GM23338 (cell line): ENCODE results near the gene TMIGD3. TPM values are rescaled to one million over a fixed set of nuclear protein-coding genes. Genes with fewer than 3 reads are reported as not detected.

ENCODE experiments used
- ATAC-seq: fragments of 200-7000 bp; cut with Tn5 transposase; 3 replicates; pipeline ENCODE4 v1.9.1; 2020
- DNase-seq: peaks from one replicate; pipeline ENCODE4 v3.0.0-alpha.2; 2015; ENCODE audit warnings: low spot score
- H2AFZ ChIP-seq: fragments of 200-600 bp; sonication (generic); 2 replicates; pipeline ENCODE4 v1.8.0; 2016; ENCODE audit warnings: antibody characterized with exemption, mild to moderate bottlenecking, moderate library complexity
- H3F3A ChIP-seq: fragments of 200-600 bp; sonication (generic); replicated peaks from 2 replicates; pipeline ENCODE4 v1.8.0; 2017; ENCODE audit warnings: antibody characterized with exemption, mixed run types, low read depth
- H3K27ac ChIP-seq: fragments of 200-600 bp; sonication (generic); 2 replicates; pipeline ENCODE4 v1.6.1; 2016; ENCODE audit warnings: low read depth
- H3K27me3 ChIP-seq: fragments of 200-600 bp; sonication (generic); 2 replicates; pipeline ENCODE4 v1.8.0; 2016; ENCODE audit warnings: mild to moderate bottlenecking, mixed run types, moderate library complexity; ENCODE audit not compliant: insufficient read depth
- H3K36me3 ChIP-seq: fragments of 200-600 bp; sonication (generic); 2 replicates; pipeline ENCODE4 v1.8.0; 2016; ENCODE audit warnings: mild to moderate bottlenecking; ENCODE audit not compliant: insufficient read depth
- H3K4me1 ChIP-seq: fragments of 200-600 bp; sonication (generic); 2 replicates; pipeline ENCODE4 v1.8.0; 2016; ENCODE audit warnings: mild to moderate bottlenecking, moderate library complexity; ENCODE audit not compliant: insufficient read depth
- H3K4me2 ChIP-seq: fragments of 200-600 bp; sonication (generic); 2 replicates; pipeline ENCODE4 v1.7.1; 2017; ENCODE audit warnings: mixed run types
- H3K4me3 ChIP-seq: fragments of 200-600 bp; sonication (generic); 2 replicates; pipeline ENCODE4 v1.6.1; 2016; ENCODE audit warnings: mixed run types
- H3K79me2 ChIP-seq: fragments of 200-600 bp; sonication (generic); replicated peaks from 2 replicates; pipeline ENCODE4 v1.8.0; 2017; ENCODE audit warnings: mild to moderate bottlenecking; ENCODE audit not compliant: insufficient read depth
- H3K9me2 ChIP-seq: fragments of 200-600 bp; sonication (generic); 2 replicates; pipeline ENCODE4 v1.8.0; 2017; ENCODE audit not compliant: insufficient read depth
- H4K20me1 ChIP-seq: fragments of 200-600 bp; sonication (generic); replicated peaks from 2 replicates; pipeline ENCODE4 v1.8.0; 2017; ENCODE audit warnings: mild to moderate bottlenecking; ENCODE audit not compliant: insufficient read depth
- H3K27ac Mint-ChIP-seq: 2 replicates; pipeline ENCODE4 v1.8.0; 2020; ENCODE audit warnings: inconsistent platforms, mild to moderate bottlenecking, moderate library complexity, mixed read lengths
- H3K27me3 Mint-ChIP-seq: 3 replicates; pipeline ENCODE4 v1.8.0; 2022; ENCODE audit warnings: low read depth, mild to moderate bottlenecking, moderate library complexity, mixed read lengths, inconsistent platforms; ENCODE audit not compliant: insufficient read depth, poor library complexity
- H3K36me3 Mint-ChIP-seq: 3 replicates; pipeline ENCODE4 v1.8.0; 2021; ENCODE audit warnings: low read depth, mild to moderate bottlenecking, inconsistent platforms, moderate library complexity, mixed read lengths
- H3K4me1 Mint-ChIP-seq: 3 replicates; pipeline ENCODE4 v1.8.0; 2020; ENCODE audit warnings: mild to moderate bottlenecking, inconsistent platforms, mixed read lengths
- H3K4me3 Mint-ChIP-seq: 3 replicates; pipeline ENCODE4 v1.8.0; 2021; ENCODE audit warnings: moderate library complexity, mild to moderate bottlenecking, inconsistent platforms, mixed read lengths
- H3K9me3 Mint-ChIP-seq: 3 replicates; pipeline ENCODE4 v1.8.0; 2020; ENCODE audit warnings: moderate library complexity, mild to moderate bottlenecking, inconsistent platforms, mixed read lengths
- CREB1 ChIP-seq: fragments of 250-450 bp; sonication (Bioruptor Pico); IDR thresholded peaks from 2 replicates; pipeline ENCODE4 v1.5.0; 2020; ENCODE audit warnings: low read depth, mild to moderate bottlenecking, moderate library complexity
- EZH2 ChIP-seq: fragments of 200-600 bp; sonication (generic); IDR thresholded peaks from one replicate; pipeline ENCODE4 v1.8.0; 2017; ENCODE audit warnings: antibody characterized with exemption, mild to moderate bottlenecking, low read depth; ENCODE audit not compliant: unreplicated experiment
- EZH2phosphoT487 ChIP-seq: fragments of 200-600 bp; sonication (generic); IDR thresholded peaks from one replicate; pipeline ENCODE4 v1.8.1; 2018; ENCODE audit warnings: antibody characterized with exemption; ENCODE audit not compliant: unreplicated experiment
- POLR2AphosphoS5 ChIP-seq: IDR thresholded peaks from 2 replicates; pipeline ENCODE4 v1.6.1; 2016; ENCODE audit warnings: antibody characterized with exemption, low read depth
- STAT1 ChIP-seq: IDR thresholded peaks from one replicate; pipeline ENCODE4 v1.6.1; 2016; ENCODE audit warnings: antibody characterized with exemption; ENCODE audit not compliant: unreplicated experiment
- ZNF331 ChIP-seq: fragments of 250-450 bp; sonication (Bioruptor Pico); IDR thresholded peaks from 2 replicates; pipeline ENCODE4 v1.5.0; 2020; ENCODE audit warnings: low read depth, mild to moderate bottlenecking, moderate library complexity
- polyA plus RNA-seq: library from polyadenylated mRNA; unstranded; fragments of >200 nt; fragmentation: Nextera tagmentation; extraction: Ambion mirVana; gene quantifications from 2 replicates; pipeline ENCODE4 v1.2.1, GENCODE V29; 2016
- total RNA-seq: library from RNA; depleted of rRNA; stranded (reverse); fragments of >200 nt; shearing (Covaris generic); gene quantifications from 2 replicates; pipeline ENCODE4 v1.2.3, GENCODE V29; 2014
- TF ChIP-seq, protein P1 (sequence below): fragments of 250-450 bp; sonication (Bioruptor Pico); IDR thresholded peaks from 2 replicates; pipeline ENCODE4 v1.5.0; 2020; ENCODE audit warnings: mild to moderate bottlenecking, moderate library complexity
- TF ChIP-seq, protein P2 (sequence below), 2 experiments: fragments of 200-600 bp in 1 of 2; sonication (generic) in 1 of 2; conservative IDR thresholded peaks; 2 replicates each; pipeline versions ENCODE4 v1.5.1 to v1.6.1; 2016 to 2017; ENCODE audit warnings: antibody characterized with exemption in 2 of 2, low read depth in 2 of 2, mild to moderate bottlenecking in 2 of 2, moderate library complexity in 1 of 2
- TF ChIP-seq, protein P3 (sequence below): IDR thresholded peaks from 2 replicates; pipeline ENCODE4 v1.6.1; 2016; ENCODE audit warnings: antibody characterized with exemption

Gene TMIGD3
- total and polyA plus RNA-seq, 2 experiments from 2014 or later = not detected

DNA sequence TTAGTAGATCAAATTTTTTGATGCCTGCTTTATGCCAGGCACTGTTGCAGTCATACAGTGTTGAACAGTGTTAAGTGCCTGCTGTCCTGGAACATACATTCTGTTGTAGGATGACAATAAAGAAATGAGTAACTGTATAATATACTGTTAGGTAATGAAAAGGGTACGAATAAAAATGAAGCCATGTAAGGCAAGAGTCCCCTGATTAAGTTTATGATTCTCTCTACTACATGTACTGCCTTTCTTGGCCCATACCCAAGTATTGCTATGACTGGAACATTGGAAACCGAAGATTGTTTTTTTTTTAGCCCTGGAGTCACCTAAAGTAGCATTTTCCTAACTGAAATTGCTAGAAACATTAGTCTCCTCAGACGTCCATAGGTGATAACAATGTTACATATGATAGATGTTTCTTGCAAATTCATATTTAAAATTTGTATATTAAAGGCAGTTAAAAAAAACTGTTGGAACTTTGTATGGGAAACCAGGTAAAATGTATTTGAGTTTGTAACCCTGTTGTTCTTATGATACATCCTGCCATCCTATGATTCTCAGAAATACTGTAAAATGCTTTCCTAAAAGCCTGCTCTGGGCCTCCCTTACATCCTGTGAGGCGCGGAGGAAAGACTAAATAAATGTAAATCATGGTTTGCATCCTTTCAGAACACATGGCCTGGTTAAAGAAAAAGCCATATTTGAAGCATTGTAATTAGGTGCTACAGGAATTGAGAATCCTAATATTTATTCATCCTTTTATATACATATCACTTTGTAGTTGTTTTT, 48.4 kb downstream of the TMIGD3 start (continued):
- TF ChIP-seq, protein P1, sequence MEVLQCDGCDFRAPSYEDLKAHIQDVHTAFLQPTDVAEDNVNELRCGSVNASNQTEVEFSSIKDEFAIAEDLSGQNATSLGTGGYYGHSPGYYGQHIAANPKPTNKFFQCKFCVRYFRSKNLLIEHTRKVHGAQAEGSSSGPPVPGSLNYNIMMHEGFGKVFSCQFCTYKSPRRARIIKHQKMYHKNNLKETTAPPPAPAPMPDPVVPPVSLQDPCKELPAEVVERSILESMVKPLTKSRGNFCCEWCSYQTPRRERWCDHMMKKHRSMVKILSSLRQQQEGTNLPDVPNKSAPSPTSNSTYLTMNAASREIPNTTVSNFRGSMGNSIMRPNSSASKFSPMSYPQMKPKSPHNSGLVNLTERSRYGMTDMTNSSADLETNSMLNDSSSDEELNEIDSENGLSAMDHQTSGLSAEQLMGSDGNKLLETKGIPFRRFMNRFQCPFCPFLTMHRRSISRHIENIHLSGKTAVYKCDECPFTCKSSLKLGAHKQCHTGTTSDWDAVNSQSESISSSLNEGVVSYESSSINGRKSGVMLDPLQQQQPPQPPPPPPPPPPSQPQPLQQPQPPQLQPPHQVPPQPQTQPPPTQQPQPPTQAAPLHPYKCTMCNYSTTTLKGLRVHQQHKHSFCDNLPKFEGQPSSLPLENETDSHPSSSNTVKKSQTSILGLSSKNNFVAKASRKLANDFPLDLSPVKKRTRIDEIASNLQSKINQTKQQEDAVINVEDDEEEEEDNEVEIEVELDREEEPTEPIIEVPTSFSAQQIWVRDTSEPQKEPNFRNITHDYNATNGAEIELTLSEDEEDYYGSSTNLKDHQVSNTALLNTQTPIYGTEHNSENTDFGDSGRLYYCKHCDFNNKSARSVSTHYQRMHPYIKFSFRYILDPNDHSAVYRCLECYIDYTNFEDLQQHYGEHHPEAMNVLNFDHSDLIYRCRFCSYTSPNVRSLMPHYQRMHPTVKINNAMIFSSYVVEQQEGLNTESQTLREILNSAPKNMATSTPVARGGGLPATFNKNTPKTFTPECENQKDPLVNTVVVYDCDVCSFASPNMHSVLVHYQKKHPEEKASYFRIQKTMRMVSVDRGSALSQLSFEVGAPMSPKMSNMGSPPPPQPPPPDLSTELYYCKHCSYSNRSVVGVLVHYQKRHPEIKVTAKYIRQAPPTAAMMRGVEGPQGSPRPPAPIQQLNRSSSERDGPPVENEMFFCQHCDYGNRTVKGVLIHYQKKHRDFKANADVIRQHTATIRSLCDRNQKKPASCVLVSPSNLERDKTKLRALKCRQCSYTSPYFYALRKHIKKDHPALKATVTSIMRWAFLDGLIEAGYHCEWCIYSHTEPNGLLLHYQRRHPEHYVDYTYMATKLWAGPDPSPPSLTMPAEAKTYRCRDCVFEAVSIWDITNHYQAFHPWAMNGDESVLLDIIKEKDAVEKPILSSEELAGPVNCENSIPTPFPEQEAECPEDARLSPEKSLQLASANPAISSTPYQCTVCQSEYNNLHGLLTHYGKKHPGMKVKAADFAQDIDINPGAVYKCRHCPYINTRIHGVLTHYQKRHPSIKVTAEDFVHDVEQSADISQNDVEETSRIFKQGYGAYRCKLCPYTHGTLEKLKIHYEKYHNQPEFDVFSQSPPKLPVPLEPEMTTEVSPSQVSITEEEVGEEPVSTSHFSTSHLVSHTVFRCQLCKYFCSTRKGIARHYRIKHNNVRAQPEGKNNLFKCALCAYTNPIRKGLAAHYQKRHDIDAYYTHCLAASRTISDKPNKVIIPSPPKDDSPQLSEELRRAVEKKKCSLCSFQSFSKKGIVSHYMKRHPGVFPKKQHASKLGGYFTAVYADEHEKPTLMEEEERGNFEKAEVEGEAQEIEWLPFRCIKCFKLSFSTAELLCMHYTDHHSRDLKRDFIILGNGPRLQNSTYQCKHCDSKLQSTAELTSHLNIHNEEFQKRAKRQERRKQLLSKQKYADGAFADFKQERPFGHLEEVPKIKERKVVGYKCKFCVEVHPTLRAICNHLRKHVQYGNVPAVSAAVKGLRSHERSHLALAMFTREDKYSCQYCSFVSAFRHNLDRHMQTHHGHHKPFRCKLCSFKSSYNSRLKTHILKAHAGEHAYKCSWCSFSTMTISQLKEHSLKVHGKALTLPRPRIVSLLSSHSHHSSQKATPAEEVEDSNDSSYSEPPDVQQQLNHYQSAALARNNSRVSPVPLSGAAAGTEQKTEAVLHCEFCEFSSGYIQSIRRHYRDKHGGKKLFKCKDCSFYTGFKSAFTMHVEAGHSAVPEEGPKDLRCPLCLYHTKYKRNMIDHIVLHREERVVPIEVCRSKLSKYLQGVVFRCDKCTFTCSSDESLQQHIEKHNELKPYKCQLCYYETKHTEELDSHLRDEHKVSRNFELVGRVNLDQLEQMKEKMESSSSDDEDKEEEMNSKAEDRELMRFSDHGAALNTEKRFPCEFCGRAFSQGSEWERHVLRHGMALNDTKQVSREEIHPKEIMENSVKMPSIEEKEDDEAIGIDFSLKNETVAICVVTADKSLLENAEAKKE = no peak
- TF ChIP-seq, protein P2, sequence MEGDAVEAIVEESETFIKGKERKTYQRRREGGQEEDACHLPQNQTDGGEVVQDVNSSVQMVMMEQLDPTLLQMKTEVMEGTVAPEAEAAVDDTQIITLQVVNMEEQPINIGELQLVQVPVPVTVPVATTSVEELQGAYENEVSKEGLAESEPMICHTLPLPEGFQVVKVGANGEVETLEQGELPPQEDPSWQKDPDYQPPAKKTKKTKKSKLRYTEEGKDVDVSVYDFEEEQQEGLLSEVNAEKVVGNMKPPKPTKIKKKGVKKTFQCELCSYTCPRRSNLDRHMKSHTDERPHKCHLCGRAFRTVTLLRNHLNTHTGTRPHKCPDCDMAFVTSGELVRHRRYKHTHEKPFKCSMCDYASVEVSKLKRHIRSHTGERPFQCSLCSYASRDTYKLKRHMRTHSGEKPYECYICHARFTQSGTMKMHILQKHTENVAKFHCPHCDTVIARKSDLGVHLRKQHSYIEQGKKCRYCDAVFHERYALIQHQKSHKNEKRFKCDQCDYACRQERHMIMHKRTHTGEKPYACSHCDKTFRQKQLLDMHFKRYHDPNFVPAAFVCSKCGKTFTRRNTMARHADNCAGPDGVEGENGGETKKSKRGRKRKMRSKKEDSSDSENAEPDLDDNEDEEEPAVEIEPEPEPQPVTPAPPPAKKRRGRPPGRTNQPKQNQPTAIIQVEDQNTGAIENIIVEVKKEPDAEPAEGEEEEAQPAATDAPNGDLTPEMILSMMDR (conservative IDR thresholded peaks at IDR 0.05; ENCODE audit: low read depth in 2 of 2) = no peak
- TF ChIP-seq EZH2 (no peak), ZNF331 (no peak), EZH2phosphoT487 (no peak), STAT1 (no peak), POLR2AphosphoS5 (no peak)

DNA sequence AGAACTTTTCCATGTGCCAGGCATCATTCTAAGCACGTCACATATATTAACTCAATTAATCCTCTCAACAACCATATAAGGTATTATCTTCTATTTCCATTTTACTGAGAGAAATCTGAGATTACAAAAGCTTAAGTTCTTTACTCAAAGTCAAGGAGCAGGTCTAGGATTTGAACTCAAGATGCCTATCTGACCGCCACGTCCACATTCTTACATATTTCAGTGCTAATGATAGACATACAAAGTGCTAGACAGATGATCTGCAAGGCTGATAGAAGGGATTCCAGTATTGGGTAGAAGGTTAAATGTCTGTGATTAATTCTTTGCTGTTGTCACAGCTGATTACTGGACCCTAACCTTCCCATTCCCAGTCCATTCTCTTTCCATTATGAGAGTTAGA, 49.7 kb downstream of the TMIGD3 start:
- Mint-ChIP-seq H3K4me3 (no peak overlapping the region), H3K36me3 (peaks cover 50% of the 10 kb centered on the region), H3K4me1 (peaks cover 6% of the 10 kb centered on the region), H3K9me3 (no peaks in the 10 kb centered on the region), H3K27ac (no peak overlapping the region), H3K27me3 (peaks cover 5% of the 10 kb centered on the region)
- 0 out of 2 replicates have a peak, but pooled peaks cover 3% of the 10 kb centered on the region for H4K20me1 ChIP-seq
- H3K36me3 ChIP-seq = peaks cover 27% of the 10 kb centered on the region; the same call in 1 of the 2 replicates
- 0 out of 2 replicates have a peak, but pooled peaks cover 7% of the 10 kb centered on the region for H3K4me1 ChIP-seq
- no peaks in the 10 kb centered on the region for H3K27me3 ChIP-seq
- DNase-seq (no peak), ATAC-seq (no peak)
- no peaks in the 10 kb centered on the region for H3K9me2 ChIP-seq
- no peak overlapping the region for H2AFZ ChIP-seq
- no peak overlapping the region for H3K27ac ChIP-seq
- H3K4me3 ChIP-seq = no peak overlapping the region
- no peak overlapping the region for H3K4me2 ChIP-seq
- no peaks in the 10 kb centered on the region for H3F3A ChIP-seq
- peaks cover 41% of the 10 kb centered on the region for H3K79me2 ChIP-seq
- TF ChIP-seq, protein P3, sequence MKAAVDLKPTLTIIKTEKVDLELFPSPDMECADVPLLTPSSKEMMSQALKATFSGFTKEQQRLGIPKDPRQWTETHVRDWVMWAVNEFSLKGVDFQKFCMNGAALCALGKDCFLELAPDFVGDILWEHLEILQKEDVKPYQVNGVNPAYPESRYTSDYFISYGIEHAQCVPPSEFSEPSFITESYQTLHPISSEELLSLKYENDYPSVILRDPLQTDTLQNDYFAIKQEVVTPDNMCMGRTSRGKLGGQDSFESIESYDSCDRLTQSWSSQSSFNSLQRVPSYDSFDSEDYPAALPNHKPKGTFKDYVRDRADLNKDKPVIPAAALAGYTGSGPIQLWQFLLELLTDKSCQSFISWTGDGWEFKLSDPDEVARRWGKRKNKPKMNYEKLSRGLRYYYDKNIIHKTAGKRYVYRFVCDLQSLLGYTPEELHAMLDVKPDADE = no peak
- TF ChIP-seq CREB1 (CRISPR knock-in tag) = no peak
- TF ChIP-seq, protein P2 (conservative IDR thresholded peaks at IDR 0.05; ENCODE audit: low read depth in 2 of 2) = no peak
